Measurements from ENCODE around the gene CD82. TPM values are rescaled to one million over a fixed set of nuclear protein-coding genes. Genes with fewer than 3 reads are reported as not detected.

The CD82 gene
- total RNA-seq, 2 experiments from 2014 or later, result 289 to 319 TPM

GRCh38 chr11:44601471-44602370 is 36.3 kb downstream of the CD82 start:
- Mint-ChIP-seq H3K27ac (peak overlapping the region; percentile 80), H3K9me3 (no peaks in the 10 kb centered on the region), H3K4me1 (ENCODE audit: low read depth) (peaks cover 88% of the 10 kb centered on the region), H3K4me3 (no peak overlapping the region), H3K27me3 (no peaks in the 10 kb centered on the region), H3K36me3 (ENCODE audit: low read depth) (peaks cover 75% of the 10 kb centered on the region)
- intact Hi-C loops (cut with micrococcal nuclease), result no loop called here
- POLR2A ChIA-PET, result interaction anchor here (0.6 to 2.5 kb wide), 8 partner anchors 8 to 506 kb away, joined by 3 to 12 read pairs (median 4); partner anchors contain the start of gene EXT2
- no peak for TF ChIP-seq CTCF (IDR thresholded peaks at IDR 0.05)
- DNase-seq, result peak; percentile 68
- peak; percentile 52 for ATAC-seq
- CTCF ChIA-PET, result interaction anchor here (0.9 to 1.9 kb wide), 4 partner anchors 10 to 45 kb away, joined by 4 to 8 read pairs (median 5); no protein-coding TSS in a partner anchor

- ATAC-seq, result no peak
- no peaks in the 10 kb centered on the region for H3K27me3 Mint-ChIP-seq
Measured at GRCh38 chr11:44602891-44603310, 37.4 kb downstream of the CD82 start.

GRCh38 chr11:44604171-44604581 is 38.7 kb downstream of the CD82 start:
- Mint-ChIP-seq H3K27me3 (no peaks in the 10 kb centered on the region), H3K4me1 (ENCODE audit: low read depth) (peaks cover 90% of the 10 kb centered on the region), H3K9me3 (no peaks in the 10 kb centered on the region), H3K27ac (peak overlapping the region; percentile 77), H3K36me3 (ENCODE audit: low read depth) (peaks cover 80% of the 10 kb centered on the region), H3K4me3 (no peak overlapping the region)
- no peak for ATAC-seq
- intact Hi-C loops (cut with micrococcal nuclease), result no loop called here
- no peak for TF ChIP-seq CTCF (IDR thresholded peaks at IDR 0.05)
- ChIA-PET POLR2A (interaction anchor here (0.7 kb wide), 1 partner anchor 19 kb away, joined by 3 read pairs; no protein-coding TSS in a partner anchor), CTCF (interaction anchor here (2.7 to 3.6 kb wide), 2 partner anchors 13 to 47 kb away, joined by 10 to 12 read pairs; no protein-coding TSS in a partner anchor)
- DNase-seq, result no peak

More at GRCh38 chr11:44602891-44603310, 37.4 kb downstream of the CD82 start:
- Mint-ChIP-seq H3K4me3 (no peak overlapping the region), H3K27ac (no peak overlapping the region), H3K36me3 (ENCODE audit: low read depth) (peaks cover 80% of the 10 kb centered on the region), H3K4me1 (ENCODE audit: low read depth) (peaks cover 88% of the 10 kb centered on the region), H3K9me3 (no peaks in the 10 kb centered on the region)
- CTCF ChIA-PET, result interaction anchor here (0.9 to 1.9 kb wide), 3 partner anchors 9 to 46 kb away, joined by 4 to 8 read pairs (median 5); no protein-coding TSS in a partner anchor
- no peak for DNase-seq
- no peak for TF ChIP-seq CTCF (IDR thresholded peaks at IDR 0.05)
- intact Hi-C loops (cut with micrococcal nuclease), result no loop called here
- POLR2A ChIA-PET, result interaction anchor here (1.0 to 2.5 kb wide), 4 partner anchors 10 to 28 kb away, joined by 3 to 7 read pairs (median 4); no protein-coding TSS in a partner anchor

GRCh38 chr11:44605068-44605708 is 39.7 kb downstream of the CD82 start:
- intact Hi-C loops (cut with micrococcal nuclease), result no loop called here
- Mint-ChIP-seq H3K9me3 (no peaks in the 10 kb centered on the region), H3K27ac (peak overlapping the region; percentile 34), H3K4me3 (no peak overlapping the region), H3K27me3 (no peaks in the 10 kb centered on the region), H3K4me1 (ENCODE audit: low read depth) (peaks cover 91% of the 10 kb centered on the region), H3K36me3 (ENCODE audit: low read depth) (peaks cover 85% of the 10 kb centered on the region)
- POLR2A ChIA-PET, result no interaction called here
- ATAC-seq (no peak), DNase-seq (no peak)
- CTCF ChIA-PET, result interaction anchor here (2.7 to 3.6 kb wide), 2 partner anchors 12 to 48 kb away, joined by 10 to 12 read pairs; no protein-coding TSS in a partner anchor
- no peak for TF ChIP-seq CTCF (IDR thresholded peaks at IDR 0.05)

Data from activated CD8-positive, alpha-beta T cell treated with anti-CD3 and anti-CD28 coated beads for 36 hours (primary cell).